RWPE1 (cell line): Measurements from ENCODE around the gene CNKSR3.
"Not testable (repeated sequence)": the region's sequence is repeated elsewhere in the genome, so short reads cannot be mapped to it uniquely, and the experiment has no call there.

Experiments used
- CTCF ChIA-PET: fragments of 350-600 bp; sonication (Branson Sonifier 250); formaldehyde crosslinking; extraction: SDS; loops from one replicate; lab custom pipeline; 2021; lab: Yijun Ruan, JAX
- POLR2A ChIA-PET: fragments of 400-600 bp; formaldehyde crosslinking; extraction: SDS; loops from one replicate; lab custom pipeline; 2020; ENCODE audit warnings: antibody characterized with exemption; ENCODE audit not compliant: low non-redundant PET; lab: Yijun Ruan, JAX
- DNase-seq: peaks from one replicate; pipeline ENCODE4 v3.0.0; 2012; ENCODE audit warnings: low spot score
- H3K27ac ChIP-seq: fragments of 450-650 bp; 2 replicates; pipeline ENCODE4 v1.5.1; 2017
- TF ChIP-seq, protein P1 (sequence below): fragments of 450-650 bp; conservative IDR thresholded peaks from 2 replicates; pipeline ENCODE4 v1.5.1; 2017; ENCODE audit warnings: low read depth, mild to moderate bottlenecking

CNKSR3 gene

DNA sequence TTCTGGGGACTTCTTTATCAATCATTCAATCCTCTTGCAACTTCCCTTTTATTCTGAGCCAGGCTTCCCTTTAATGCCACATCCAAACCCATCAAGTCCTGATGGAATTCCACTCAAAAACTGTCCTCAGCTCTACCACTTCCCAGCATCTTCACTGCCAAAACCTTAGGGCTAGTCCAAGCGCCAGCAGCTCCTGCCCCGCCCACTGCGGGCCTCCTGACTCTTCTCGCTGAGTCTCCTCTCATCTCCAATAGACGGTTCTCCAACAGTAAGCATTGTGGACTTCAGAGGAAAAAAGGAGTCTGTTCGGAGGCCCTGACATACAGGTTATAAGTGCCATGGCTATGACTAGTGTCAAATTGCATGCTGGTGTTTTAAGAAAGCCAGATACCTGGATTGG, 38.7 kb upstream of the CNKSR3 start:
- ChIA-PET CTCF (no interaction called here), POLR2A (no interaction called here)
- DNase-seq, result no peak
- TF ChIP-seq, protein P1, sequence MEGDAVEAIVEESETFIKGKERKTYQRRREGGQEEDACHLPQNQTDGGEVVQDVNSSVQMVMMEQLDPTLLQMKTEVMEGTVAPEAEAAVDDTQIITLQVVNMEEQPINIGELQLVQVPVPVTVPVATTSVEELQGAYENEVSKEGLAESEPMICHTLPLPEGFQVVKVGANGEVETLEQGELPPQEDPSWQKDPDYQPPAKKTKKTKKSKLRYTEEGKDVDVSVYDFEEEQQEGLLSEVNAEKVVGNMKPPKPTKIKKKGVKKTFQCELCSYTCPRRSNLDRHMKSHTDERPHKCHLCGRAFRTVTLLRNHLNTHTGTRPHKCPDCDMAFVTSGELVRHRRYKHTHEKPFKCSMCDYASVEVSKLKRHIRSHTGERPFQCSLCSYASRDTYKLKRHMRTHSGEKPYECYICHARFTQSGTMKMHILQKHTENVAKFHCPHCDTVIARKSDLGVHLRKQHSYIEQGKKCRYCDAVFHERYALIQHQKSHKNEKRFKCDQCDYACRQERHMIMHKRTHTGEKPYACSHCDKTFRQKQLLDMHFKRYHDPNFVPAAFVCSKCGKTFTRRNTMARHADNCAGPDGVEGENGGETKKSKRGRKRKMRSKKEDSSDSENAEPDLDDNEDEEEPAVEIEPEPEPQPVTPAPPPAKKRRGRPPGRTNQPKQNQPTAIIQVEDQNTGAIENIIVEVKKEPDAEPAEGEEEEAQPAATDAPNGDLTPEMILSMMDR, result no peak
- H3K27ac ChIP-seq, result no peak overlapping the region

DNA sequence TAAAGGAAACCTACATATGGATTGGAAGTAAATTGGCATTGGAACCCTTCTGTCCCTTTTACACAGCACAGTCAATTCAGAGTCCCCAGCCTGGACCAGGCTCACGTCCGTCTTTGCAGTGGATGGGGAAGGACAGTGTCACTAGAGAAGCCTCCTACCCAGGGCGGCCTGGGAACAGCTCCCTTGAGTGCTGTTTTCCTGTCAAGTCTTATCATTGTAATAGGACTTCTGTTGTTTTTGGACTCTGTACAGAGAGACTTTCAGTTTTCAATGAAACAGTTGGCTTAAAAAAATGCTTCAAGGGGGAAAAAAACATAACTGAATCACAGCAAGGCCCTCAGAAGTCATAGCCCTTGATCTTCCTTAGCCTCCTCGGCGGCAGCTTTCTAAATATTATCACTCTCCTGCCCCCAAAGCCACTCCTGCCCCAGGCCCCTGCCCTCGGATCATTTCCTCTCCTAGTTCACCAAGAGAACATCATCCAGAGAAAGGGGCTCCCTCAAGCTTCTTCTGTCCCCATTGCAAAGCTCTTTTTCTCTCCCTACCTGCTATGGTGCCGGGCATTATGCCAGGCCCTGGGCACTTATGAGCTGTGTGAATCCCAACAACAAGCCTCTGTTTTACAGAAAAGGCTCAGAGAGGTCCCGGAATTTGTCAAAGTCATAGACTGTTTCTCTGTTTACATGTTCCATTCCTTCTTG, 37.8 kb upstream of the CNKSR3 start:
- DNase-seq, result no peak
- TF ChIP-seq, protein P1, result no peak
- POLR2A ChIA-PET, result no interaction called here
- no peak overlapping the region for H3K27ac ChIP-seq
- CTCF ChIA-PET, result no interaction called here

DNA sequence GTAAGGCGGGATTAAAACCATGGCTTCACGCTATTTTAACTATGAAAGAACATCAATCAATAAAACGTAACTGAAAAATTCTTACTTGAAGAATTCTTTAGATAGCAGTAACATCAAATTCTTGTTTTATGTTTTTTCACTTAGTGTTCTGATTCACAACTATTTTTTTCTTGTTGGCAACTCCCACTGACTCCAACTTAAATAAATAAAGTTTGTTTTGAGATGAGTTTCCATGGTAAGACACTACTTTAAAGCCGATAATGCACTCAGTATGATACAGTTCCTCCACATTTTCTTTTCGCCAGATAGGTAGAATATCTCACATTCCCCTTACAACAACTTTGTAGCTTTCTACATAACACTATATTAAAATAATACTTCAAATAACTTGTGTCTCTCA, 33.1 kb upstream of the CNKSR3 start:
- ChIA-PET CTCF (interaction anchor here (0.6 kb wide), 1 partner anchor 410 kb away, joined by 3 read pairs; no protein-coding TSS in a partner anchor), POLR2A (no interaction called here)
- TF ChIP-seq, protein P1, result no peak
- DNase-seq, result no peak
- no peak overlapping the region for H3K27ac ChIP-seq

DNA sequence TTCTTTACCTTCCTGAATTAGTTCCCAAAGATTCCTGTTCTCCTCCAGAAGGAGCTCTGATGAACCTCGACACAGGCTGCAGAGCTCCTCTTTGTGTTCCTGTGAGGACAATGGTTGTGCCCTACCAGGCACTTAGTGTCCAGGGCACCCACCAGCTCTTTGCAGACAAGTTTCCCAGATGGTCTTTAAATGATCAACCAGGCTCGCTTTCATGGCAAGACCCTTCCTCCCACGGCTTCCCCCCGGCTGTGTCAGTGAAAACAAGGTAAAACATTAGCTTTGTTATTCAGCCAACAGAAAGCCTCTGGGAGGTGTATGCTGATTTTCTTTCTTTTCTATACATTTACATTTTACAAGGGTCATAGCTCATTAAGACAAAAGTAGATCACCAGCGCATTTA, 32.3 kb upstream of the CNKSR3 start:
- ChIA-PET CTCF (interaction anchor here (0.6 to 0.8 kb wide), 3 partner anchors 46 to 763 kb away, joined by 3 read pairs; no protein-coding TSS in a partner anchor), POLR2A (no interaction called here)
- DNase-seq, result no peak
- TF ChIP-seq, protein P1, result no peak
- no peak overlapping the region for H3K27ac ChIP-seq

DNA sequence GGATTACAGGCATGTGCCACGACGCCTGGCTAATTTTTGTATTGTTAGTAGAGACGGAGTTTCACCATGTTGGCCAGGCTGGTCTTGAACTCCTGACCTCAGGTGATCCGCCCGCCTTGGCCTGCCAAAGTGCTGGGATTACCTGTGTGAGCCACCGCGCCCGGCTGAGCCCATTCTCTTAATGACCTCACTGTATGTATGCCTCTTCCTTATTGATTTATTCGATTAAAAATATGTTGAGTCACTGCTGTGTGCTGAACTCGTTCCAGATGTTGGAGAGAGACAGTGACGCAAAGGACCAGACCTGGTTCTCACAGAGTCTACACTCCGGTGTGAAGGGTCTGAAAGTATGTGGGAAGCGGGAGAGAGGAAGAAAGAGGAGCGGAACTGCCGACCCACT, 31.4 kb upstream of the CNKSR3 start:
- DNase-seq, H3K27ac ChIP-seq, CTCF ChIA-PET, POLR2A ChIA-PET: not testable (repeated sequence)

DNA sequence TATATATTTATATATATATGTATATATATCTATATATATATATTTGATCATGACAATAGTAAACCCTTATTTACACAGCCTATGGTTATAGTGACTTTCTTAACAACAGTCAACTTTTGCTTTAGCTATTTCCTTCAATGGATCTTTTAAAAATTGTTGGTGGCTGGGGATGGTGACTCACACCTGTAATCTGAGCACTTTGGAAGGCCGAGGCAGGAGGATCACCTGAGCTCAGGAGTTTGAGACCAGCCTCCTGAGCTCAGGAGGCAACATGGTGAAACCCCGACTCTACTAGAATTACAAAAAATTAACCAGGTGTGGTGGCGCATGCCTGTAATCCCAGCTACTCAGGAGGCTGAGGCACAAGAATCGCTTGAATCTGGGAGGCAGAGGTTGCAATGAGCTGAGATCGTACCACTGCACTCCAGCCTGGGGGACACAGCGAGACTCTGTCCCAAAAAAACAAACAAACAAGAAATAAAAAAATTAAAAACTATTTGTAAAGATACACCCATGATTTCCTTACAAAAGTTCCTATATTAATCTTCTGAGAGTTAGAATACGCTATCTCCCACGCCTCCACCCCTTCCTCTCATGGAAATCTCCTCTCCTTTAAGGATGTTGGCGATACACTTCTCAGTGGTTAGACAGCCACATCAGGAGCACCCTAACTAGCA, 29.2 kb upstream of the CNKSR3 start:
- TF ChIP-seq, protein P1, result no peak
- no peak for DNase-seq
- no peak overlapping the region for H3K27ac ChIP-seq
- CTCF ChIA-PET, result no interaction called here
- POLR2A ChIA-PET, result no interaction called here

DNA sequence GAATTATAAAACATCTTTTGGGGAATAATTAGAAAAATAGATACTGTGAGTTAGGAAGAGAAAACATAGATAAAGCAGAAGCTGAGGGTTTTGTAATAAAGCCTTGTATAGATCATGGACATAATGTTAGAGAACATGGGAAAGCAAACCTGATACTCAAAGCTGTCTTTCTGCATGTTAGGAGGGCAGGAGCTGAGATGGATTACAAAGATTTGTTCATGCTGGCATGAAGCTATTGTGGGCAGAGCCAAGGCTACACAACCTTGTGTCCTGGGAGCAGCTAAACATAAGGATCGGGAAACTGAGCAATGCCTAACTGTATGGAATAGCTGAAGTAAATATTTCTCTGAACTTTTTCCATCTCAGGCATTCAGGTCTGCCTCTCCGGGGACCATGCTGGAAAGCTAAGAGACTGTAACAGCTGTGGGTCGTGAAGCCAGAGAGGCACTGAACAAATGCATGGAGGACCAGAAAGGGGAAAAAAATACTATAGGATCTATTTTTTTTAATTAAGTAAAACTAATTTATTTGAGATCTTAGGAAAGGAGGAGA, 28.2 kb upstream of the CNKSR3 start:
- ChIA-PET POLR2A (no interaction called here), CTCF (no interaction called here)
- TF ChIP-seq, protein P1, result no peak
- H3K27ac ChIP-seq, result no peak overlapping the region
- DNase-seq, result no peak
